ENCODE data around the gene CLDN5.

DNA sequence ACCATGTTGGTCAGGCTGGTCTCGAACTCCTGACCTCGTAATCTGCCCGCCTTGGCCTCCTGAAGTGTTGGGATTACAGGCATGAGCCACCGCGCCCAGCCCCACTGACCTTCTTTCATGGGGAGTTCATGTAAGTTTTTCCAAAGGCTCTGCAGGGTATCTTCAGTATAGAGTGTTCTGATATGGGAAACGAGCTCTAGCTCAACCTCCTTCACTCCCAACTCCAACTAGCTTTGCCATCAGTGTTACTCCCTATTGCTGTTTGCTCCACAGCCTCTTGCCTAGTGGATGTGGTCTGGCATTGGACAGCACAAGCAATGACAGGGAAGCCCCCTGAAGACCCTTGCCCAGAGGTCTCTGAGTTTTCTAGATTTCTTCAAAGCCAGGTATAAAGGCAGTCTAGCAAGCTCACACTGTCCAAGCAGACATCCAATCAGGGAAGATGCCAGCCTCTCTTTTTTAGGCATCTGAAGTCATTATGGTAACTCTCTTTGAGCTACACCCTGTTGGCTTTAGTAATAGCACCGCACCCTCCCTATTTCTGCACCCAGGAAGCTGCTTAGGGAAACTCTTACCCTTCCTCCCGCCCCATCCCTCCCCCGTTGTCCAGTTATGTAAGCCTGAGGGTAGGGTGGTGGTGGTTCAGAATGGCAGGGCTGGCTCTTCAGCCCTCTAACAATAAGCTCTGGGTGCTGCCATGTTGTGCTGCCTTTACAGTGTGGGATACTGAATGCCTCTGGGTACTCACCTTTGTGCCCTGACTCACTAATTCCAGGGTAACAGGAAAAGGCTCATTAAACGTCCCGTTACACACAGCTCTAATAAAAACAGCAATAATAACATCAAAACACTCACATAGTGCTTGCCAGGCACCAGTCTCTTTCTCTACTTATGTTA is 41.4 kb upstream of the CLDN5 start:
- TF ChIP-seq, protein P1, sequence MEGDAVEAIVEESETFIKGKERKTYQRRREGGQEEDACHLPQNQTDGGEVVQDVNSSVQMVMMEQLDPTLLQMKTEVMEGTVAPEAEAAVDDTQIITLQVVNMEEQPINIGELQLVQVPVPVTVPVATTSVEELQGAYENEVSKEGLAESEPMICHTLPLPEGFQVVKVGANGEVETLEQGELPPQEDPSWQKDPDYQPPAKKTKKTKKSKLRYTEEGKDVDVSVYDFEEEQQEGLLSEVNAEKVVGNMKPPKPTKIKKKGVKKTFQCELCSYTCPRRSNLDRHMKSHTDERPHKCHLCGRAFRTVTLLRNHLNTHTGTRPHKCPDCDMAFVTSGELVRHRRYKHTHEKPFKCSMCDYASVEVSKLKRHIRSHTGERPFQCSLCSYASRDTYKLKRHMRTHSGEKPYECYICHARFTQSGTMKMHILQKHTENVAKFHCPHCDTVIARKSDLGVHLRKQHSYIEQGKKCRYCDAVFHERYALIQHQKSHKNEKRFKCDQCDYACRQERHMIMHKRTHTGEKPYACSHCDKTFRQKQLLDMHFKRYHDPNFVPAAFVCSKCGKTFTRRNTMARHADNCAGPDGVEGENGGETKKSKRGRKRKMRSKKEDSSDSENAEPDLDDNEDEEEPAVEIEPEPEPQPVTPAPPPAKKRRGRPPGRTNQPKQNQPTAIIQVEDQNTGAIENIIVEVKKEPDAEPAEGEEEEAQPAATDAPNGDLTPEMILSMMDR (IDR thresholded peaks at IDR 0.05): no peak
- no peak for TF ChIP-seq POLR2A (IDR thresholded peaks at IDR 0.05)
- peak in 1 of 2 donors; percentile 62 for TF ChIP-seq EP300 (IDR thresholded peaks at IDR 0.05)

Data from tibial nerve (tissue), 4 donors.